ENCODE data around the gene LRRC4.

LRRC4 gene

DNA sequence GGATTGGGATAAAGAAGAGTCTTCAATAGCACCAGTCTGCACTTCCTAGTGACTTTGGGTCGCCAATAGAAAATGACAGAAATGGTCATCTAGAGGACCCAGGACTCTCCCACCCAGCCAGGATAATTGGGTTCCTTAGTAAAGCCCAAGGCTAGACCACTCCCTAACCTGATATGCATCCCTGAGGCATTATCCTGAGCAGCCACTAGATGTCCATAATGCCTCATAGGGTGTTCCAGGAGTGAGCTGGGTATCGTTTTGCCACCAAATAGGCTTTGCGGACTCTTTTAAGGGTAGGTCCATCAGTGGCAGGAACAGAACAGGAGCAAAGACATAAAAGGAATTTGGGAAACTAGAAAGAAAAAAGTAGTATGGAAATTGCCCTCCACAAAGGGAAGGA is 4.5 kb upstream of the LRRC4 start:
- no peak overlapping the region for H3K4me3 ChIP-seq (replicated peaks; ENCODE audit: low read depth, low read length)
- no peak for DNase-seq (ENCODE audit: extremely low read depth, low read depth)

DNA sequence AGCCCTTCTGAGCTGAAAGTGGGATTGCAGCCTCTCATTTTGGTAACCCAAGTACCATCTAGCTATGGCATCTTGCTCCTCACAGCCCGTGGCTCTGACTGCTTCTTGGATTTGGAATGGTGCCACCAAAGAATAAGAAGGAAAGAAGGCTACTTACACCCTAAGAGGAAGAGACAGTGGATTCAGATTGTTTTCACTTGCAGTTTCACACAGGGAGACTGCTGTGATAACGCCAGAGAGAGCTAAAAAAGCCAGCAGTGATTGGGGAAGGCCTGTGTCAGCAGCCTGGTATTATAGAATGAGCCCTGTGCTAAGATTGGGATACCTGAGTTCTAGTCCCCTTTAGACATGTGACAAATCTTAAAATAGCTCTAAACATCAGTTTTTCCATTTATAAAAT is 3.6 kb upstream of the LRRC4 start:
- TF ChIP-seq, protein P1, sequence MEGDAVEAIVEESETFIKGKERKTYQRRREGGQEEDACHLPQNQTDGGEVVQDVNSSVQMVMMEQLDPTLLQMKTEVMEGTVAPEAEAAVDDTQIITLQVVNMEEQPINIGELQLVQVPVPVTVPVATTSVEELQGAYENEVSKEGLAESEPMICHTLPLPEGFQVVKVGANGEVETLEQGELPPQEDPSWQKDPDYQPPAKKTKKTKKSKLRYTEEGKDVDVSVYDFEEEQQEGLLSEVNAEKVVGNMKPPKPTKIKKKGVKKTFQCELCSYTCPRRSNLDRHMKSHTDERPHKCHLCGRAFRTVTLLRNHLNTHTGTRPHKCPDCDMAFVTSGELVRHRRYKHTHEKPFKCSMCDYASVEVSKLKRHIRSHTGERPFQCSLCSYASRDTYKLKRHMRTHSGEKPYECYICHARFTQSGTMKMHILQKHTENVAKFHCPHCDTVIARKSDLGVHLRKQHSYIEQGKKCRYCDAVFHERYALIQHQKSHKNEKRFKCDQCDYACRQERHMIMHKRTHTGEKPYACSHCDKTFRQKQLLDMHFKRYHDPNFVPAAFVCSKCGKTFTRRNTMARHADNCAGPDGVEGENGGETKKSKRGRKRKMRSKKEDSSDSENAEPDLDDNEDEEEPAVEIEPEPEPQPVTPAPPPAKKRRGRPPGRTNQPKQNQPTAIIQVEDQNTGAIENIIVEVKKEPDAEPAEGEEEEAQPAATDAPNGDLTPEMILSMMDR (IDR thresholded peaks at IDR 0.05; ENCODE audit: low read depth, low read length, missing control alignments) = no peak
- no peak overlapping the region for H3K4me3 ChIP-seq (replicated peaks; ENCODE audit: low read depth, low read length)
- no peak for DNase-seq (ENCODE audit: extremely low read depth, low read depth)

More for the DNA sequence above, 4.5 kb upstream of the LRRC4 start:
- TF ChIP-seq, protein P1 (IDR thresholded peaks at IDR 0.05; ENCODE audit: low read depth, low read length, missing control alignments) = peak; percentile 40

- no peak overlapping the region for H3K4me3 ChIP-seq (replicated peaks; ENCODE audit: low read depth, low read length)
- TF ChIP-seq, protein P1 (IDR thresholded peaks at IDR 0.05; ENCODE audit: low read depth, low read length, missing control alignments) = no peak
- no peak for DNase-seq (ENCODE audit: extremely low read depth, low read depth)
Measured at GRCh38 chr7:128033246-128033645, 2.0 kb upstream of the LRRC4 start.

GRCh38 chr7:128032605-128033235 is 1.5 kb upstream of the LRRC4 start:
- DNase-seq (ENCODE audit: extremely low read depth, low read depth) = no peak
- TF ChIP-seq, protein P1 (IDR thresholded peaks at IDR 0.05; ENCODE audit: low read depth, low read length, missing control alignments) = no peak
- no peak overlapping the region for H3K4me3 ChIP-seq (replicated peaks; ENCODE audit: low read depth, low read length)

DNA sequence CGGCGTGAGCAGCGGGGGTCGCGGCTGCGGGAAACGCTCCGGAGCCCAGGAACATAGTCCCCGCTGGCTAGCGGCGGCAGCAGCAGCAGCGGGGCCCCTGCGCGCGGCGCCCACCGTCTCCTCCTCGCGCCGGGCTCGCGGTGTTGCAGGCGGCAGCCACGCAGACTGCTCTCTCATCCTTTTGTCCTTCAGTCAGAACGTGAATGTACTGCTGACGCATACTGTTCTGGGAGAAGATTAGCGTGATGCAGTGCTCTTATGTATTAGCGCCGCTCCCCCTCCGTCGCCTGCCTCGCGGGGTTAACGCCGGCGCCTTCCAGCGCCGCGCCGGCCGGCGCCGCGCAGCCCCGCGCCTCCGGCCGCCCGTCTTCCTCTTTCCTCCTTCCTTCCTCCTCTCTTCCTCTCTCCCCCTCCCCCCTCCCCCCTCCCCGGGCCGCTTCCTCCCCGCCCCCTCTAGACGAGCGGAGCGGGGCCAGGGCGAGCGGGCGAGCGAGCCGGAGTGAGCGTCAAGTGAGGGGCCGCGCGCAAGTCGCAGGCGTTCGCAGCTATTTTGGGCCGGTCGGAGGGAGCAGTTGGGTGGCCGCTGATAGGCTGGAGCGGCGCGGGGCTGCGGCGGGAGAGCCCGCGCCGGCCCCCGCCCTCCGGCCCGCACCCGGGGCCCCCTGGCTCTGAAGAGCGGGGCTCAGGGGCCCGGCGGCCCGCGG is 816 bp upstream of the LRRC4 start:
- H3K4me3 ChIP-seq (replicated peaks; ENCODE audit: low read depth, low read length) = peak overlapping the region; percentile 26
- peak; percentile 56 for DNase-seq (ENCODE audit: extremely low read depth, low read depth)
- TF ChIP-seq, protein P1 (IDR thresholded peaks at IDR 0.05; ENCODE audit: low read depth, low read length, missing control alignments) = no peak

- no peak for DNase-seq (ENCODE audit: extremely low read depth, low read depth)
- H3K4me3 ChIP-seq (replicated peaks; ENCODE audit: low read depth, low read length) = peak overlapping the region; percentile 32; the same call in 1 of the 2 replicates
- TF ChIP-seq, protein P1 (IDR thresholded peaks at IDR 0.05; ENCODE audit: low read depth, low read length, missing control alignments) = no peak
Measured at GRCh38 chr7:128030263-128030653, 979 bp downstream of the LRRC4 start.
